Activated naive CD8-positive, alpha-beta T cell treated with anti-CD3 and anti-CD28 coated beads, Interleukin-2, amount 50 U/mL, for 24 hours (primary cell): ENCODE measurements around the gene PLS3.
A peak's percentile ranks its signal among the peaks of the same experiment; 100 is the strongest.

Source experiments
- ATAC-seq: fragments of 150-1000 bp; cut with Tn5 transposase; one replicate; pipeline ENCODE4 v1.10.0; 2021
- DNase-seq: peaks from one replicate; pipeline ENCODE4 v3.0.0; 2021
- H3K27ac Mint-ChIP-seq: one replicate; pipeline ENCODE4 v1.8.0; 2021; ENCODE audit warnings: mild to moderate bottlenecking, mixed read lengths
- H3K27me3 Mint-ChIP-seq: one replicate; pipeline ENCODE4 v1.8.0; 2021; ENCODE audit warnings: mixed read lengths
- H3K36me3 Mint-ChIP-seq: one replicate; pipeline ENCODE4 v1.8.0; 2021; ENCODE audit warnings: low read depth, mixed read lengths
- H3K4me1 Mint-ChIP-seq: one replicate; pipeline ENCODE4 v1.8.0; 2021; ENCODE audit warnings: mixed read lengths
- H3K4me3 Mint-ChIP-seq: one replicate; pipeline ENCODE4 v1.8.0; 2021; ENCODE audit warnings: mild to moderate bottlenecking, moderate library complexity, mixed read lengths
- H3K9me3 Mint-ChIP-seq: one replicate; pipeline ENCODE4 v1.8.0; 2021; ENCODE audit warnings: mixed read lengths

PLS3 gene

DNA sequence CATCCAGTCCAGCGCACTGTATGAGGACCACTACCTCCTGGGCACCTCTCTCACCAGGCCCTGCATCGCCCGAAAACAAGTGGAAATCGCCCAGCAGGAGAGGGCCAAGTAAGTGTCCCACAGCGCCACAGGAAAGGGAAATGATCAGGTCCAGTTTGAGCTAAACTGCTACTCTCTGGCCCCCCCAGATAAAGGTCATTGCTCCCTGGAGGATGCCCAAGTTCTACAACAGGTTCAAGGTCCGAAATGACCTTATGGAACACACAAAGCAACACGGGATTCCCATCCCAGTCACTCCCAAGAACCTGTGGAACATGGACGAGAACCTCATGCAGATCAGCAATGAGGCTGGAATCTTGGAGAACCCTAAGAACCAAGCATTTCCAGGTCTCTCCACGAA is 104.1 kb downstream of the PLS3 start:
- no peaks in the 10 kb centered on the region for H3K36me3 Mint-ChIP-seq
- no peaks in the 10 kb centered on the region for H3K9me3 Mint-ChIP-seq
- no peak overlapping the region for H3K4me3 Mint-ChIP-seq

DNA sequence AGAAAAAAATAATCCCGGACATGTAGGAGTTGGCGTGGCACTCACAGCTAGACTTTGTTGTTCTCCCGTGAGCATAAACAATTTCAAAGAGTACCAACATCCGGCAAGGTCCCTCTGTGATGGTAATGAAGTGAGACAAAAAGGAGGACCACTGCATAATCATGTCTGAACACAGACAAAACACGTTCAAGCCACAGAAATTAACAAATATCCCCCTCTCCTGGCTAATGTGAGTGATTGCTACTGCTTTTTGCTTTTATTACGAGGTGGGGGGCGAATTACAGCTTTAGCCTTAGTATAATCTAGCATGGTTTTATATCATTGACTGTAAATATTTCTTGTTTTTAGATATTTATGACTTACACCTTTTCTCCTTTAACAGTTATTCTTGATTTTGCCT is 118.5 kb downstream of the PLS3 start:
- Mint-ChIP-seq H3K27ac (no peak overlapping the region), H3K36me3 (no peaks in the 10 kb centered on the region), H3K9me3 (no peaks in the 10 kb centered on the region), H3K27me3 (no peaks in the 10 kb centered on the region), H3K4me3 (no peak overlapping the region), H3K4me1 (no peaks in the 10 kb centered on the region)
- DNase-seq (no peak), ATAC-seq (no peak)

More for the DNA sequence above, 104.1 kb downstream of the PLS3 start:
- DNase-seq (no peak), ATAC-seq (no peak)
- no peak overlapping the region for H3K27ac Mint-ChIP-seq
- H3K4me1 Mint-ChIP-seq = no peaks in the 10 kb centered on the region
- H3K27me3 Mint-ChIP-seq = no peaks in the 10 kb centered on the region

DNA sequence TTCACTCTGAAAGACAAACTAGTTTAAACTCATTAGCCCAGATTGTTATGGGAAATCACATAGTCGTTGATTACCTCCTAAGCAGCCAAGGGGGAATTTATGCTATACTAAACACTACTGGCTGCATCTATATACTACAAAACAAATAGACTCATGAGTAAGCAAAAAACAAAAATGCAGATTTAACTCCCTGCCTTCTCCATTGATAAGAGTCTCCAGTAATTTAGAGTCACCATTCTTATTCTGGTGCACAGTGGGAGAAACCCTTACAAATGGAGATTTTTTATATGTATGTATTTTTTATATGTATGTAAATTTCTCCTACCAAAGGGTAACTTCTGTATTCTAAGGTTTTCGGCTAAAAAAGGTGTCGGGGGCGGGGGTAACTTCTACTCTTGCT is 126.6 kb downstream of the PLS3 start:
- ATAC-seq = no peak
- Mint-ChIP-seq H3K4me1 (no peaks in the 10 kb centered on the region), H3K4me3 (no peak overlapping the region), H3K27ac (no peak overlapping the region), H3K27me3 (no peaks in the 10 kb centered on the region), H3K36me3 (no peaks in the 10 kb centered on the region), H3K9me3 (no peaks in the 10 kb centered on the region)
- DNase-seq = no peak

DNA sequence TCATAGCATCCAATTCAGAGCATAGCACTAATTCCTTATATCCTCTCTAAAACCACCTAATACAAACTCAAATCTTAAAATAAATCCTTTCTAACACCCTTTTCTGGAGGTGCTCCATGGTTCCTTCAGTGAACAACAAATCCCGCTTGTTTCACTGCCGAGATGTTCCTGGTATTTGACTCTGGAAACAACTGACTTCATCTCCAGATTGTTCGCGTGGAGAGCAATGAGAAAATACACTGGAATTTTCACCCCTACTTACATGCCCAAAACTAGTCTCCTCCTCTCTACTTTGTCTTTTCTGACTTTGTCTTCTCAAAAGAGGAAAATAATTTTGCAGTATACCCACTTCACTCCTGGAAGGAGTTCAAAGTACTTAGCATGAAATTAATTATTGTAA is 129.0 kb downstream of the PLS3 start:
- no peaks in the 10 kb centered on the region for H3K36me3 Mint-ChIP-seq
- no peaks in the 10 kb centered on the region for H3K9me3 Mint-ChIP-seq
- ATAC-seq = no peak
- no peaks in the 10 kb centered on the region for H3K27me3 Mint-ChIP-seq
- no peak for DNase-seq
- no peaks in the 10 kb centered on the region for H3K4me1 Mint-ChIP-seq
- no peak overlapping the region for H3K4me3 Mint-ChIP-seq
- no peak overlapping the region for H3K27ac Mint-ChIP-seq

DNA sequence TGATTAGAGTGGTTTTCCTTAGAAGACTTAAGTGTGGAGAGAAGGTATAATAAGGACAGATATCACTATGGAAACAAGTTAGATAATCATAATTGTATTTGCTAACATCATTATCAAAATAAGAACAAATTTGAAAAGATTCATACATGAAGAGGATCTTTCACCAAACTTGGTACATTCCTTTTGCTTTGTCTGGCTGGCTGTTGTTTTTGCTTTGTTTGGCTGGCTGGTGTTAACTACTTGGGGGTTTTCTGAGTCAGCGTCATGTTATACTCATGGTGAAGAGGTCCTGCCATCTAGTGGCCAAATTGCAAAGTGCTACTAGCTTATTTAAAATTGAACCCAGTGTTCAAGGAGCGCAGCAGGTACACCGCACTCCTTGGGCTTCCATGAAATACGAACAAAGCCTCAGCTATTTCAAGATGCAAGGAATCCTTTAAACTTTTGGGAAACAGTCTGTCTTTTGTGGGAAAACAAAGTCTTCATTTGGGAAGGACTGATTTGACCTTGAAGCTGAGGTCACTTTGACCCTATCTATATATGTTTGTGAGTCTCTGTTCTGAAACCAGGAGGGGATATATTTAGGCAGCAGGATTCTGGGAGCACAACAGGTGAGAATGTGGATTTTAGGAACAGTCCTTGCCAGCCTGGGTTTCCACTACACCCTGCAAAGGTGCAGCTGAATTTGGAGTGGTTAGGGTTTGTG is 129.7 kb downstream of the PLS3 start:
- Mint-ChIP-seq H3K4me3 (no peak overlapping the region), H3K27me3 (no peaks in the 10 kb centered on the region), H3K27ac (no peak overlapping the region), H3K36me3 (no peaks in the 10 kb centered on the region), H3K9me3 (no peaks in the 10 kb centered on the region), H3K4me1 (no peaks in the 10 kb centered on the region)
- ATAC-seq (no peak), DNase-seq (peak; percentile 31)

DNA sequence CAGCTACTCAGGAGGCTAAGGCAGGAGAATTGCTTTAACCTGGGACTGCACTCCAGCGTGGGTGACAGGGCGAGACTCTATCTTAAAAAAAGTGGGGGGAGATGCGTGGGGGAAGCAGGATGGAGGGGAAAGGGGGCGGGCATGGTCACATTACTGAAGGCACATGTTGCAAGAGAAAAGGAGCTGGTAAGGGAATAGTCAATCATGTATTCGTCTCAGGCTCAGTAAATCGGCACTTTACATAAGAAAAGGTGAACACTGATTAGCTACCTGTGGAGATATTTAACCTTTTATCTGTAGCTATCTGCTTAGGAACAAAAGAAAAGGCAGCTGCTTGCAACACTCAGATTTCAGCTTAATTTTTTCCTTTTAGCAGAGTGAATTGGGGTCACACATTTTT is 132.5 kb downstream of the PLS3 start:
- no peaks in the 10 kb centered on the region for H3K27me3 Mint-ChIP-seq
- H3K4me3 Mint-ChIP-seq = no peak overlapping the region
- no peak overlapping the region for H3K27ac Mint-ChIP-seq
- H3K9me3 Mint-ChIP-seq = no peaks in the 10 kb centered on the region
- H3K4me1 Mint-ChIP-seq = no peaks in the 10 kb centered on the region
- DNase-seq (no peak), ATAC-seq (no peak)
- H3K36me3 Mint-ChIP-seq = no peaks in the 10 kb centered on the region

DNA sequence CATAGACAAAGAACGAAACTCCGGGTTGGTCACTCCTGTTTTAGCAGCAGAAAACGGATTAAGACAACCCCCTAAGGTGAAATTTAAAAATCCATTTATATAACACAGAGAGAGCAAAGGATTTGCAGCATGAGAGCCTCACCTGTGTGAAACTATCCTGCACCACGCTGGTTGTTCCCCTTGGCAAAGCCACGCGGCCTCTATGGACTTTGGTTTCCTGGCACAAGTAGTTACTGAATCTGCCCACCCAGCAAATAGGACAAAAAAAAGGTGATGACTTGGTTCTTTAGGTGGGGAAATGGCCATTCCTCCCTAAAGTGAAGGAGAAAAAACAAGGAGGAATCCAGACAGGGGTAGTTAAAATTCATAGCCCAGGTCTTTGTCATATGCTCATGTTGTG is 133.1 kb downstream of the PLS3 start:
- no peak for ATAC-seq
- Mint-ChIP-seq H3K27ac (no peak overlapping the region), H3K4me1 (no peaks in the 10 kb centered on the region), H3K36me3 (no peaks in the 10 kb centered on the region), H3K27me3 (no peaks in the 10 kb centered on the region), H3K9me3 (no peaks in the 10 kb centered on the region), H3K4me3 (no peak overlapping the region)
- DNase-seq = no peak

DNA sequence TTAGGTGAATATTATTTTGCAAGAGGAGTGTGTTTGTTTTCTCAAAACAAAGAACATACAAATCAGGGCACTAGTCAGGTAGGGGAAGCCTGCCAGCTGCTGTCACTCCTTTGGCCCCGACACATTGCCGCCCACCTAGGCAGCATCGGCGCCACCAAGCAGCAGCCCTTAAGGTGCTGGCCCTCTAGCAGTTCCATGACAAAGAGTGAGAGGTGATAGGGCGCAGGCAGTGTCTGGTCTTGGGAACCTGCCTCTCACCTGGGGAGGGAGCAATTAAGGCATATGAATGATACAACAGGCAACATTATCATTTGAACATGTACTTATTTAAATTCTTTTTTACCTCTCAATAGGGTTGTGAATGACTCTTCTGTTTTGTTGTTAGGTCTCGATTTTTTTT is 135.1 kb downstream of the PLS3 start:
- no peaks in the 10 kb centered on the region for H3K9me3 Mint-ChIP-seq
- no peaks in the 10 kb centered on the region for H3K4me1 Mint-ChIP-seq

DNA sequence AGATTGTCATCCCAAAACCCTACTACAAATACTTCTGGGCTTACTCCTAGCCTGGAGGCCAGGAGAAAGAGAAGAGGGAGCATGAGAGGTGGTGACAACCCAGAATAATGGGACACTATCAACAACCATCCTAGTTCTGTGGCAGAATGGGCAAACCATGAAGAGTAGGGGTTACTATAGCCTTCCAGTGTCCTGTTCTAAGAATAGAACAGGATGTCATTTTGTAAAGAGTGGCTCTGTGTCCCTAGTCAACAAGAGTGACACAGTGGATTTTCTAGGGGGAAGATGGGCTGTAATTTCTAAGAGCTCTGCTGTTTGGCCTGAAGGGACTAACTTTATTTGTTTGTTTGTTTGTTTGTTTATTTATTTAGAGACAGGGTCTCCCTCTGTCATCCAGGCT is 136.0 kb downstream of the PLS3 start:
- Mint-ChIP-seq H3K4me3 (no peak overlapping the region), H3K9me3 (no peaks in the 10 kb centered on the region), H3K27me3 (no peaks in the 10 kb centered on the region), H3K4me1 (no peaks in the 10 kb centered on the region), H3K27ac (no peak overlapping the region), H3K36me3 (no peaks in the 10 kb centered on the region)
- DNase-seq = no peak
- no peak for ATAC-seq

More for the DNA sequence above, 135.1 kb downstream of the PLS3 start:
- Mint-ChIP-seq H3K27ac (no peak overlapping the region), H3K36me3 (no peaks in the 10 kb centered on the region), H3K4me3 (no peak overlapping the region), H3K27me3 (no peaks in the 10 kb centered on the region)
- ATAC-seq (no peak), DNase-seq (no peak)

DNA sequence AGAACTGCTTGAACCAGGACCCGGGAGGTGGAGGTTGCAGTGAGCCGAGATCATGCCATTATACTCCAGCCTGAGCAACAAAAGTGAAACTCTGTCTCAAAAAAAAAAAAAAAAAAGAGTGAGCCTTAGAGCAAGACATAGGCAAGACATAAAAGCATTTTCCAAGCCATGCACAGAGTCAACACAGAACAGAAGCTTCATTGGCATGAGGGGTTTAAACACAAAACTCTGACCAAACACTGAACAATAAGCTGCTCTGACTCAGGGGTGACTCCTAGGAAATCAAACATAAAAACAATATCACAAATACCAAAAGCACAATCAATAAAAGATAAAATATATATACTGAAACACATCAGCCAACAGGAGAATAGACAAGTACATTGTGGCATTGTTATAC is 136.8 kb downstream of the PLS3 start:
- DNase-seq (no peak), ATAC-seq (no peak)
- H3K36me3 Mint-ChIP-seq = no peaks in the 10 kb centered on the region
- H3K4me3 Mint-ChIP-seq = no peak overlapping the region
- H3K4me1 Mint-ChIP-seq = no peaks in the 10 kb centered on the region
- no peaks in the 10 kb centered on the region for H3K9me3 Mint-ChIP-seq
- no peaks in the 10 kb centered on the region for H3K27me3 Mint-ChIP-seq
- H3K27ac Mint-ChIP-seq = no peak overlapping the region
